ENCODE measurements around the gene PHTF1. TPM values are rescaled to one million over a fixed set of nuclear protein-coding genes. Genes with fewer than 3 reads are reported as not detected.
"Not testable (repeated sequence)": the region's sequence is repeated elsewhere in the genome, so short reads cannot be mapped to it uniquely, and the experiment has no call there.

The PHTF1 gene
- total RNA-seq, 8 experiments from 2014 or later = 15.8 to 41.4 (median 22.8) TPM

DNA sequence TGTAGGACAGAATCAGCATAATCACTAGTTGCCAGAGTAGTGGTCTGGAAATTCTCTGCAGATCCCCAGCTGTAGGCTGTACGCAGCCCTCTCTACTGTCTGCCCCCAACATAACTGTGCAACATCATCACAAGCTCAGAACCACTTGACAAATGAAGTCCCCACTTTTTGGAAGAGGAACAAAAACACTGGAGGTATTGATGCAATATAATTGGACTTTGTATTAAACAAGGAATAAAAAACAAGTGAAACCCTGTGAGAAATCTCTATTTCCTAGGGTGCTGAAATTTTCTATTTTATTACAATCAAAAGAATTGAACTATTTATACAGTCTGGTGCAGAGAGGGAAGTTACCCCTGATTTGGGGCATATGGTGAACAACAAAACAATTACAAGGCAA is 15.2 kb downstream of the PHTF1 start:
- H3K27ac ChIP-seq = no peak overlapping the region
- no peak for ATAC-seq (replicated peaks in 6 of 8)
- no peak overlapping the region for H3K4me3 ChIP-seq
- in situ Hi-C loops (cut with MboI; ENCODE audit: low pct_unique_long_range_greater_than_20kb in 2 of 9, low sequenced_read_pairs in 9 of 9, unreplicated experiment in 9 of 9) = no loop called here
- no peaks in the 10 kb centered on the region for H3K4me1 ChIP-seq (replicated peaks in 1 of 2)
- 86 to 100% (median 95%) methylated on average over 1 of the region's 1 CpG; no CpG with 5 or more reads in 4 of the 10 experiments for WGBS, 10 experiments

DNA sequence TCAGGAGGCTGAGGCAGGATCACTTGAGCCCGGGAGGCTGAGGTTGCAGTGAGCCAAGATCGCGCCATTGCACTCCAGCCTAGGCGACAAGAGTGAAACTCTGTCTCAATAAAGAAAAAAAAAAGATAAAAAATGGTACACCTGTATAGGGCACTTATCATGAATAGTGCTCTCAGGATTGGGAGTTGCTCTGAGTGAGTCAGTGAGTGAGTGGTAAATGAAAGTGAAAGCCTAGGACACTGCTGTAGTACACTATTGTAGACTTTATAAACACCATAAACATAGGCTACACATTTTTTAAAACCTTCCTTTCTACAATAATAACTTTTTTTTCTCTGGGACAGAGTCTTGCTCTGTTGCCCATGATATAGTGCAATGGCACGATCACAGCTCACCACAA is 16.8 kb downstream of the PHTF1 start:
- Histone ChIP-seq H3K27ac (no peak overlapping the region), H3K4me1 (replicated peaks in 1 of 2) (no peaks in the 10 kb centered on the region), H3K4me3 (no peak overlapping the region)
- 94 to 100% (median 97%) methylated on average over 3 to 5 of the region's 5 CpGs; no CpG with 5 or more reads in 3 of the 10 experiments for WGBS, 10 experiments
- in situ Hi-C loops (cut with MboI; ENCODE audit: low pct_unique_long_range_greater_than_20kb in 2 of 9, low sequenced_read_pairs in 9 of 9, unreplicated experiment in 9 of 9) = no loop called here
- peak in 2 of 8 experiments; percentile 39 to 40 for ATAC-seq (replicated peaks in 6 of 8)

- ATAC-seq (replicated peaks in 6 of 8) = no peak
- Histone ChIP-seq H3K4me3 (no peak overlapping the region), H3K4me1 (replicated peaks in 1 of 2) (no peaks in the 10 kb centered on the region), H3K27ac (no peak overlapping the region)
- 80 to 100% (median 100%) methylated on average over 1 to 2 of the region's 2 CpGs for WGBS, 10 experiments
- in situ Hi-C loops (cut with MboI; ENCODE audit: low pct_unique_long_range_greater_than_20kb in 2 of 9, low sequenced_read_pairs in 9 of 9, unreplicated experiment in 9 of 9) = no loop called here
Observed at GRCh38 chr1:113734357-113735055, 24.8 kb downstream of the PHTF1 start.

GRCh38 chr1:113732802-113733201 is 26.5 kb downstream of the PHTF1 start:
- in situ Hi-C loops (cut with MboI; ENCODE audit: low pct_unique_long_range_greater_than_20kb in 2 of 9, low sequenced_read_pairs in 9 of 9, unreplicated experiment in 9 of 9) = no loop called here
- no peak for ATAC-seq (replicated peaks in 6 of 8)
- H3K4me3 ChIP-seq = no peak overlapping the region
- no peaks in the 10 kb centered on the region for H3K4me1 ChIP-seq (replicated peaks in 1 of 2)
- 83 to 100% (median 91%) methylated on average over 1 to 5 of the region's 5 CpGs for WGBS, 10 experiments
- no peak overlapping the region for H3K27ac ChIP-seq

GRCh38 chr1:113721010-113721409 is 38.3 kb downstream of the PHTF1 start:
- no peak for ATAC-seq (replicated peaks in 6 of 8)
- no peak overlapping the region for H3K4me3 ChIP-seq

DNA sequence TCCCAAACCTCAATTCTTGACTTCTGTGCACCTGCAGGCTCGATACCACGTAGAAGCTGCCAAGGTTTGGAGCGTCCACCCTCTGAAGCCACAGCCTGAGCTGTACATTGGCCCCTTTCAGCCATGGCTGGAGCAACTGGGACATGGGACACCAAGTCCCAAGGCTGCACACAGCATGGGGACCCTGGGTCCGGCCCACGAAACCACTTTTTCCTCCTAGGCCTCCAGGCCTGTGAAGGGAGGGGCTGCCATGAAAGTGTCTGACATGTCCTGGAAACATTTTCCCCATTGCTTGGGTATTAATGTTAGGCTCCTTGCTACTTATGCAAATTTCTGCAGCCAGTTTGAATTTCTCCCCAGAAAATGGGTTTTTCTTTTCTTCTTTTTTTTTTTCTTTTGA is 40.7 kb downstream of the PHTF1 start:
- H3K27ac ChIP-seq; in situ Hi-C loops (cut with MboI; ENCODE audit: low pct_unique_long_range_greater_than_20kb in 2 of 9, low sequenced_read_pairs in 9 of 9, unreplicated experiment in 9 of 9); H3K4me1 ChIP-seq (replicated peaks in 1 of 2); ATAC-seq (replicated peaks in 6 of 8); H3K4me3 ChIP-seq: not testable (repeated sequence)
- 92 to 100% (median 100%) methylated on average over 1 to 5 of the region's 5 CpGs; no CpG with 5 or more reads in 4 of the 10 experiments for WGBS, 10 experiments

More at GRCh38 chr1:113721010-113721409, 38.3 kb downstream of the PHTF1 start:
- in situ Hi-C loops (cut with MboI; ENCODE audit: low pct_unique_long_range_greater_than_20kb in 2 of 9, low sequenced_read_pairs in 9 of 9, unreplicated experiment in 9 of 9) = no loop called here
- Histone ChIP-seq H3K27ac (no peak overlapping the region), H3K4me1 (replicated peaks in 1 of 2) (no peaks in the 10 kb centered on the region)
- WGBS, 10 experiments = 89 to 100% (median 100%) methylated on average over 1 to 2 of the region's 2 CpGs

GRCh38 chr1:113717506-113717905 is 41.8 kb downstream of the PHTF1 start:
- 86 to 100% (median 100%) methylated on average over 1 to 4 of the region's 6 CpGs; no CpG with 5 or more reads in 1 of the 10 experiments for WGBS, 10 experiments
- in situ Hi-C loops (cut with MboI; ENCODE audit: low pct_unique_long_range_greater_than_20kb in 2 of 9, low sequenced_read_pairs in 9 of 9, unreplicated experiment in 9 of 9) = not testable (repeated sequence)

DNA sequence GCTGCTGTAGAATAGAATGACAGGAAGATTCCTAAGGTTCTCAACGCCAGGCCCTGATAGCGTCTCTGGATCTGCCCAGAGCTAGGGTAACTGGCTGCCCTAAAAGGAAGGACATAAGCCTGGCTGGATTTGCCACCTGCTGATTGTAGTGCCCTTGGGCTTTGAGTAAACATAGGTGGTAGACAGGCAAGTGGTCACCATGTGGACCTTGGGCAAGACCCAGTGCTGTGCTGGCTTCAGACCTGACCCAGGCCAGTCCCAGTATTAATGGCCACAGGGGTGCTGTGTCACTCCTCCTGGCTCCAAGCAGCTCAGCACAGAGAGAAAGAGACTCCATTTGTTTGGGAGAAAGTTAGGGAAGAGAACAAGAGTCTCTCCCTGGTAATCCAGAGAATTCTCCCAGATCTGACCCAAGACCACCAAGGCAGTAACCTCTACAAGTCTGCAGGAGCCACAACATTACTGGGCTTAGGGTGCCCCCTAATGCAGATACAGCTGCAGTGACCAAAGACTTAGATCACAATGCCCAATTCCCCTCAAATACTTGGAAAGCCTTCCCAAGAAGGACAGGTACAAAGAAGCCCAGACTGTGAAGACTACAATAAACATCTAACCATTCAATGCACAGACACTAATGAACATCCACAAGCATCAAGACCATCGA is 44.5 kb downstream of the PHTF1 start:
- no peak for ATAC-seq (replicated peaks in 6 of 8)
- no peak overlapping the region for H3K4me3 ChIP-seq
- no peak overlapping the region for H3K27ac ChIP-seq
- H3K4me1 ChIP-seq (replicated peaks in 1 of 2) = no peaks in the 10 kb centered on the region
- WGBS, 10 experiments = 89 to 100% (median 96%) methylated on average over 1 to 3 of the region's 3 CpGs; no CpG with 5 or more reads in 4 of the 10 experiments
- in situ Hi-C loops (cut with MboI; ENCODE audit: low pct_unique_long_range_greater_than_20kb in 2 of 9, low sequenced_read_pairs in 9 of 9, unreplicated experiment in 9 of 9) = no loop called here

More at GRCh38 chr1:113717506-113717905, 41.8 kb downstream of the PHTF1 start:
- H3K27ac ChIP-seq; H3K4me3 ChIP-seq; H3K4me1 ChIP-seq (replicated peaks in 1 of 2); ATAC-seq (replicated peaks in 6 of 8): not testable (repeated sequence)

DNA sequence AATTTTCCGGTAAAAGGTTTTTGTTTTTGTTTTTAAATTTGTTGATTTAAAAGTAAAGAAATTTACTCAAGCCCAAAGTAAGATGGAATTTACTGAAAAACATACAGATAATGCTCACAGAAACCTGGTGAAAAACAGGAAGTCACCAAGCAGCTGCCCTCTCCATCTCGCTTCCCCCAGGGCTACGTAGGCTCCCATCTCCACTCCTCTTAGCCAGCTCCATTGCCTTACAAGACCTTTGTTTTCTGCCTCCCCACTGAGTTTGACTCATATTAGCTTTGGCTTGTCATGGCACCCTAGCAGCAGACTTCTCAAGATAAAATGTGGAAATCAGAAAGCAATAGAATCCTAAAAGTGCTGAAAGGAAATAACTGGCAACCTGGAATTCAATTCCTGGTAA is 57.9 kb downstream of the PHTF1 start:
- no peak for ATAC-seq (replicated peaks in 6 of 8)
- no peak overlapping the region for H3K27ac ChIP-seq
- no peaks in the 10 kb centered on the region for H3K4me1 ChIP-seq (replicated peaks in 1 of 2)
- 84 to 100% (median 95%) methylated on average over 1 to 3 of the region's 3 CpGs; no CpG with 5 or more reads in 2 of the 10 experiments for WGBS, 10 experiments
- H3K4me3 ChIP-seq = no peak overlapping the region
- in situ Hi-C loops (cut with MboI; ENCODE audit: low pct_unique_long_range_greater_than_20kb in 2 of 9, low sequenced_read_pairs in 9 of 9, unreplicated experiment in 9 of 9) = no loop called here

DNA sequence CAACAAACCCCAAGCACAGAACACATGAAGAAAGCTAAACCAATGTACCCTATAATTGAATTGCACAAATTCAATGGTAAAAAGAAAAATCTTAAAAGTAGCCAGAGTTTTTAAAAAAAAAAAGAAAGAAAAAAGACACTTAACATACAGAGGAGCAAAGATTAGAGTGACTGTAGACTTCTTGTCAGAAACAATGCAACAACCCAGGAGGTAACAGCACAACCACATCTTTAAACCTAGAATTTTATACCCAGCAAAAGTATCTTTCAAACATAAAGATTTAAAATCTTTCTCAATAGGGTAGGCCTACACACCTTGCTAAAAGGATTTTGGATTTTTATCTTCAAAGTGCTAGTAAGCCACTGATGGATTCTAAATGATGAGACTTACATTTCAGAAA is 64.4 kb downstream of the PHTF1 start:
- Histone ChIP-seq H3K27ac (no peak overlapping the region), H3K4me1 (replicated peaks in 1 of 2) (no peaks in the 10 kb centered on the region), H3K4me3 (no peak overlapping the region)
- no peak for ATAC-seq (replicated peaks in 6 of 8)
- in situ Hi-C loops (cut with MboI; ENCODE audit: low pct_unique_long_range_greater_than_20kb in 2 of 9, low sequenced_read_pairs in 9 of 9, unreplicated experiment in 9 of 9) = loop anchor here in 5 of 9 experiments (25.0 kb wide), 1 partner anchor 558 kb away; no protein-coding TSS in a partner anchor

DNA sequence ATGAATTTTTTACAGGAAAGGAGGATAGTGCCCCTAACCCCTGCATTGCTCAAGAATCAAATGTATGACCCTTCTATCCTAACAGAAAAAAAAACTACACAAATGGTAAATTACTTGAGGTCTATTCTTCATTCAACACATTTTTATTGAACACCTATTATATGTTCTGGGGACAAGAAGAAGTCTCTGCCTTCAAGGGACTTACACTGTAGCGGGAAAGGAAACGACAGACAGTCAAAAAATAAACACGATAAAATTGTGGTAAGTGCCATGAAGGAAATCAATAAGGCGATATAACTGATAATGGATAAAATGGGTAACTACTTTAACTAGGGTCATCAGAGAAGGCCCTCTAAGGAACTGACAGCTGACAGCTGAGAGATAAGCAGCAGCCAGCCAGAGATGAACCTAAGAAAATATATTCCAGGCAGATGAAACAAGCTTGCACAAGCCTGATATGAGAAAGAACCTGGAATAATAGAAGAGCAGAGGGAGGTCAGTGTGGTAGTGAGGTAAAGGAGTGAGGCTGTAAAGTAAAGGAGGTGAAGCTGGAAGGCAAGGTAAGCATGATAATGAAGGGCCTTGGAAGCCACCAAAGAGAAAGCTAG is 66.4 kb downstream of the PHTF1 start:
- in situ Hi-C loops (cut with MboI; ENCODE audit: low pct_unique_long_range_greater_than_20kb in 2 of 9, low sequenced_read_pairs in 9 of 9, unreplicated experiment in 9 of 9) = loop anchor here in 5 of 9 experiments (25.0 kb wide), 1 partner anchor 556 kb away; no protein-coding TSS in a partner anchor
- 93 to 100% (median 97%) methylated on average over 1 to 4 of the region's 4 CpGs for WGBS, 10 experiments

GRCh38 chr1:113692342-113692741 is 66.9 kb downstream of the PHTF1 start:
- WGBS, 10 experiments = 33 to 100% (median 87%) methylated on average over 1 to 2 of the region's 2 CpGs; no CpG with 5 or more reads in 1 of the 10 experiments
- Histone ChIP-seq H3K4me3 (no peak overlapping the region), H3K27ac (no peak overlapping the region), H3K4me1 (replicated peaks in 1 of 2) (no peaks in the 10 kb centered on the region)
- ATAC-seq (replicated peaks in 6 of 8) = no peak
- in situ Hi-C loops (cut with MboI; ENCODE audit: low pct_unique_long_range_greater_than_20kb in 2 of 9, low sequenced_read_pairs in 9 of 9, unreplicated experiment in 9 of 9) = loop anchor here in 5 of 9 experiments (25.0 kb wide), 1 partner anchor 555 kb away; no protein-coding TSS in a partner anchor

More for the DNA sequence above, 66.4 kb downstream of the PHTF1 start:
- ATAC-seq (replicated peaks in 6 of 8) = no peak
- H3K4me1 ChIP-seq (replicated peaks in 1 of 2) = no peaks in the 10 kb centered on the region
- H3K4me3 ChIP-seq = no peak overlapping the region
- H3K27ac ChIP-seq = no peak overlapping the region

DNA sequence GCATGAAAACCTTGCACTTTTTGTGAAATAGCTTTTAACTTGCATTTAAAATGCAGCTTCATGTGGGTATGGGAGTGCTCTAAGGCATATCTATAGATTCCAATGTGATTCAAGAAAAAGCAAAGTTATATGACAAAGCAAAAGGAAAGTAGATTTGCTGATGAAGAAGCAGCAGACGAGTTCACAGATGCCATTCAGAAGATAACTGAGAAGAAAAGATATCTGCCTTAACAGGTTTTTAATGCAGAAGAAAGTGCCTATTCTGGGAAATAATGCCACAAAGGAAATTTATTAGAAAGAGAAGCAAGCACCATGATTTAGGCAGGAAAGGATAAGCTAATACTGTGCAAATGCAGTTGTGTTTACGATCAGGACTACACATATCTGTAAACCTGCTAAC is 68.1 kb downstream of the PHTF1 start:
- H3K4me1 ChIP-seq (replicated peaks in 1 of 2) = no peaks in the 10 kb centered on the region
- ATAC-seq (replicated peaks in 6 of 8) = no peak
- WGBS, 10 experiments = 71 to 100% (median 94%) methylated on average over 1 to 2 of the region's 2 CpGs; no CpG with 5 or more reads in 1 of the 10 experiments
- H3K4me3 ChIP-seq = no peak overlapping the region
- no peak overlapping the region for H3K27ac ChIP-seq
- in situ Hi-C loops (cut with MboI; ENCODE audit: low pct_unique_long_range_greater_than_20kb in 2 of 9, low sequenced_read_pairs in 9 of 9, unreplicated experiment in 9 of 9) = loop anchor here in 5 of 9 experiments (25.0 kb wide), 1 partner anchor 554 kb away; no protein-coding TSS in a partner anchor
